Heart left ventricle (tissue), 16 donors: ENCODE results near the gene RRAS2. TPM values are rescaled to one million over a fixed set of nuclear protein-coding genes. Genes with fewer than 3 reads are reported as not detected.
A peak's percentile ranks its signal among the peaks of the same experiment; 100 is the strongest.

ENCODE experiments used
- ATAC-seq, 4 donors: fragments of 200-7000 bp; cut with Tn5 transposase; one replicate each; pipeline ENCODE4 v1.9.1; 2020 to 2022; ENCODE audit warnings: moderate library complexity in 4 of 4, mild to moderate bottlenecking in 3 of 4, moderate number of reproducible peaks in 1 of 4
- DNase-seq, 5 donors: peaks; one replicate each; pipeline ENCODE4 v3.0.0-alpha.2; 2020
- H3K27ac ChIP-seq, 12 donors: fragments of 200-600 bp; sonication (generic) in 4 of 12; one replicate each; pipeline versions ENCODE4 v1.5.0 to v1.8.0; 2016 to 2022; ENCODE audit warnings: mild to moderate bottlenecking in 2 of 12
- H3K27me3 ChIP-seq, 9 donors: fragments of 200-600 bp; sonication (generic) in 2 of 9; one replicate each; pipeline versions ENCODE4 v1.5.1 to v1.8.0; 2016 to 2022; ENCODE audit warnings: mild to moderate bottlenecking in 3 of 9
- H3K36me3 ChIP-seq, 9 donors: fragments of 200-600 bp; sonication (generic) in 2 of 9; one replicate each; pipeline versions ENCODE4 v1.5.0 to v1.8.0; 2018 to 2022; ENCODE audit warnings: mild to moderate bottlenecking in 2 of 9
- H3K4me1 ChIP-seq, 12 donors: fragments of 200-600 bp; sonication (generic) in 4 of 12; one replicate each; pipeline versions ENCODE4 v1.5.0 to v1.8.0; 2016 to 2022; ENCODE audit warnings: mild to moderate bottlenecking in 3 of 12
- H3K4me3 ChIP-seq, 12 donors: fragments of 200-600 bp; sonication (generic) in 4 of 12; one replicate each; pipeline versions ENCODE4 v1.5.0 to v1.8.0; 2017 to 2022; ENCODE audit warnings: mild to moderate bottlenecking in 9 of 12, moderate library complexity in 4 of 12
- H3K9me3 ChIP-seq, 12 donors: fragments of 200-600 bp; sonication (generic) in 4 of 12; one replicate each; pipeline versions ENCODE4 v1.5.0 to v1.8.0; 2016 to 2022; ENCODE audit warnings: mild to moderate bottlenecking in 1 of 12
- CTCF ChIP-seq, 12 donors: fragments of 200-600 bp; sonication (generic) in 4 of 12; IDR thresholded peaks; one replicate each; pipeline versions ENCODE4 v1.5.0 to v1.8.0; 2018 to 2022; ENCODE audit warnings: antibody characterized with exemption in 12 of 12, mild to moderate bottlenecking in 5 of 12
- POLR2A ChIP-seq, 2 donors: fragments of 450-650 bp; IDR thresholded peaks; one replicate each; pipeline ENCODE4 v1.6.1; 2017; ENCODE audit warnings: antibody characterized with exemption in 2 of 2, mild to moderate bottlenecking in 2 of 2, moderate library complexity in 2 of 2
- WGBS, 4 donors: extraction: QIAGEN DNeasy Blood & Tissue Kit in 2 of 4; methylation state at CpG; one replicate each; pipeline versions ENCODE4 v1.1.5 to v1.1.7; 2013 to 2018; 5-methylcytosine and 5-hydroxymethylcytosine counted together
- intact Hi-C, 10 donors: fragments of 100-400 bp; cut with DNase I; formaldehyde crosslinking; loops; one replicate each; pipeline versions ENCODE4 v1.11.1 to v1.14.2; 2022
- polyA plus RNA-seq, 2 donors: library from polyadenylated mRNA; stranded (reverse); fragments of 200-250 nt; gene quantifications; one replicate each; pipeline ENCODE4 v1.2.3, GENCODE V29; 2013
- total RNA-seq, 9 donors: library from RNA; depleted of rRNA in 2 of 9; stranded (reverse); fragments of >200 nt in 2 of 9; fragmentation: NEBNext Ultra II Directional in 3 of 9; extraction: Animal tissue kit (Norgen Biotek cat#: 25700) in 3 of 9; gene quantifications; one replicate each; pipeline versions ENCODE4 v1.1.0 to v1.2.4, GENCODE V29; 2016 to 2023
- donor health status: ischemic (EF 13 %, LVEDD 7.1; RV severe dilation, severe dysfunction).
- donor health status: healthy with polysubstance abuse.
- donor health status: DM: no; HTN: yes; CAD: no.
- donor health status: DM: no; HTN: no; CAD: no.
- donor health status: ischemic (EF 25% LVEDD 6.9; RV normal size, moderate dysfunction).
- donor health status: ischemic (EF 25% LVEDD 5.7; RV mildly dilated, moderate dysfunction).
- donor health status: healthy.
- donor health status: DM: yes; HTN: yes; CAD: no.
- donor health status: ischemic (EF 35%, LVEDD 5.7; RV mildly dilated, moderate dysfunction).
- donor health status: nonischemic (EF 11% LVEDD 7.7; RV severe dilation, severe dysfunction).
- donor health status: DM: yes; HTN: yes; CAD: no.
- donor health status: PGD.
- donor health status: ischemic (EF 29% LVEDD 5.4; RV normal size, mild dysfunction).
- donor health status: nonischemic (EF 23%, LVEDD 6.1; RV moderate dilation, normal function).

The RRAS2 gene
- total and polyA plus RNA-seq, 11 donors: 25.1 to 111 (median 52.4) TPM

- Histone ChIP-seq H3K9me3 (no peaks in the 10 kb centered on the region), H3K27me3 (peaks cover 0 to 11% (median 3%) of the 10 kb centered on the region in 9 donors), H3K4me1 (peaks cover 0 to 15% (median 0%) of the 10 kb centered on the region in 12 donors), H3K4me3 (no peak overlapping the region), H3K36me3 (no peaks in the 10 kb centered on the region), H3K27ac (no peak overlapping the region)
- peak in 2 of 4 donors; percentile 12 to 25 for ATAC-seq
- 71 to 80% (median 73%) methylated on average over 9 of the region's 9 CpGs for WGBS, 4 donors
- intact Hi-C loops: no loop called here
- no peak for DNase-seq
- no peak for TF ChIP-seq POLR2A (IDR thresholded peaks at IDR 0.05)
- no peak for TF ChIP-seq CTCF (IDR thresholded peaks at IDR 0.05)
Measured at GRCh38 chr11:14237444-14237961, 121.5 kb downstream of the RRAS2 start.

GRCh38 chr11:14235701-14236100 is 123.3 kb downstream of the RRAS2 start:
- H3K36me3 ChIP-seq: no peaks in the 10 kb centered on the region
- WGBS, 4 donors: 80 to 92% (median 86%) methylated on average over 1 of the region's 1 CpG
- no peaks in the 10 kb centered on the region for H3K9me3 ChIP-seq
- no peak overlapping the region for H3K4me3 ChIP-seq
- H3K4me1 ChIP-seq: peaks cover 0 to 15% (median 0%) of the 10 kb centered on the region in 12 donors
- no peak overlapping the region for H3K27ac ChIP-seq
- DNase-seq: no peak
- intact Hi-C loops: no loop called here
- peaks cover 0 to 20% (median 3%) of the 10 kb centered on the region in 9 donors for H3K27me3 ChIP-seq
- ATAC-seq: no peak
- TF ChIP-seq POLR2A (IDR thresholded peaks at IDR 0.05): no peak
- no peak for TF ChIP-seq CTCF (IDR thresholded peaks at IDR 0.05)

GRCh38 chr11:14234446-14234845 is 124.5 kb downstream of the RRAS2 start:
- no peak for DNase-seq
- intact Hi-C loops: no loop called here
- WGBS, 4 donors: 51 to 70% (median 64%) methylated on average over 6 of the region's 6 CpGs

GRCh38 chr11:14232652-14233051 is 126.3 kb downstream of the RRAS2 start:
- Histone ChIP-seq H3K36me3 (no peaks in the 10 kb centered on the region), H3K9me3 (no peaks in the 10 kb centered on the region), H3K27me3 (peaks cover 0 to 28% (median 4%) of the 10 kb centered on the region in 9 donors), H3K27ac (no peak overlapping the region), H3K4me3 (no peak overlapping the region), H3K4me1 (peaks cover 0 to 10% (median 0%) of the 10 kb centered on the region in 12 donors)
- intact Hi-C loops: no loop called here
- ATAC-seq (no peak), DNase-seq (no peak)
- TF ChIP-seq POLR2A (IDR thresholded peaks at IDR 0.05) (no peak), CTCF (IDR thresholded peaks at IDR 0.05) (peak in 4 of 12 donors; percentile 7 to 32 (median 28))
- WGBS, 4 donors: 62 to 67% (median 62%) methylated on average over 6 of the region's 6 CpGs

More at GRCh38 chr11:14234446-14234845, 124.5 kb downstream of the RRAS2 start:
- Histone ChIP-seq H3K36me3 (no peaks in the 10 kb centered on the region), H3K4me1 (peaks cover 0 to 15% (median 0%) of the 10 kb centered on the region in 12 donors), H3K27ac (no peak overlapping the region), H3K4me3 (no peak overlapping the region), H3K9me3 (no peaks in the 10 kb centered on the region), H3K27me3 (peaks cover 0 to 27% (median 3%) of the 10 kb centered on the region in 9 donors)
- TF ChIP-seq POLR2A (IDR thresholded peaks at IDR 0.05): no peak
- TF ChIP-seq CTCF (IDR thresholded peaks at IDR 0.05): no peak
- ATAC-seq: peak in 1 of 4 donors; percentile 64
